Bronchial epithelial cell (primary cell): ENCODE results near the gene AARS1. TPM values are rescaled to one million over a fixed set of nuclear protein-coding genes. Genes with fewer than 3 reads are reported as not detected.
"Not testable (repeated sequence)": the region's sequence is repeated elsewhere in the genome, so short reads cannot be mapped to it uniquely, and the experiment has no call there.

Experiments used
- DNase-seq: peaks from one replicate; pipeline ENCODE4 v3.0.0-alpha.2; 2010; ENCODE audit warnings: low read depth
- FAIRE-seq: peaks from 2 replicates; lab custom pipeline; 2011; peaks lifted over from hg19 to GRCh38; lab: Jason Lieb, UNC
- H3K27me3 ChIP-seq: 2 replicates; pipeline ENCODE4 v1.5.1; 2011; ENCODE audit warnings: low read length; ENCODE audit not compliant: control insufficient read depth, insufficient read depth
- H3K36me3 ChIP-seq: 2 replicates; pipeline ENCODE4 v1.5.1; 2011; ENCODE audit warnings: low read length; ENCODE audit not compliant: control insufficient read depth, insufficient read depth
- H3K4me3 ChIP-seq: 2 replicates; pipeline ENCODE4 v1.5.1; 2011; ENCODE audit warnings: mild to moderate bottlenecking, low read depth, low read length, control low read depth
- total RNA-seq: library from RNA; depleted of rRNA; stranded (reverse); fragments of >200 nt; gene quantifications from 2 replicates; pipeline ENCODE4 v1.2.1, GENCODE V29; 2014

The AARS1 gene
- total RNA-seq, 1 donor from 2014 or later: 338 TPM

GRCh38 chr16:70224645-70225044 is 64.7 kb downstream of the AARS1 start:
- H3K27me3 ChIP-seq, DNase-seq, H3K36me3 ChIP-seq, FAIRE-seq, H3K4me3 ChIP-seq: not testable (repeated sequence)

GRCh38 chr16:70223971-70224513 is 65.3 kb downstream of the AARS1 start:
- DNase-seq, FAIRE-seq, H3K4me3 ChIP-seq, H3K36me3 ChIP-seq, H3K27me3 ChIP-seq: not testable (repeated sequence)

DNA sequence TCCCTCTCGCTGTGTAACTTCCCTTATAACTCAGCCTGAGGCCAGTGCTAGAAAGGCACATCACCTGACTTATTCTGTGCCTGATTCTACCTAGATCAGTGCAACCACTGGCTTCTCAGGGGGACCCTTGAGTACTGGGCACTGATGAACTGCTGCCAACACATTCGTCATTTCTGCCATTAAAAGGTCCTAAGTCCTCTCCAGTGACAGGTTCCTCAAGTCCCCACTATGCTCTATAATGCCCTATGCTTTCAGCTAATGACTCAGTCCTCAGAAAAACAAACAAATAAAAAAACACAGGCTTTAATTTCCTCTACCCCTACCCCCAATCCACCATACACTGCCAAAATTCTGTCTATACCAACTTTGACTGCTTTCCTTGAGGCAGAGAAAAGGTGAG is 66.1 kb downstream of the AARS1 start:
- H3K36me3 ChIP-seq: not testable (repeated sequence)

GRCh38 chr16:70222574-70222973 is 66.7 kb downstream of the AARS1 start:
- DNase-seq: peak; percentile 2
- not testable (repeated sequence) for H3K4me3 ChIP-seq, FAIRE-seq, H3K36me3 ChIP-seq, H3K27me3 ChIP-seq

More for the DNA sequence above, 66.1 kb downstream of the AARS1 start:
- H3K4me3 ChIP-seq, DNase-seq, H3K27me3 ChIP-seq, FAIRE-seq: not testable (repeated sequence)

- H3K27me3 ChIP-seq, H3K4me3 ChIP-seq, FAIRE-seq, H3K36me3 ChIP-seq: not testable (repeated sequence)
- DNase-seq: peak; percentile 62
Measured at GRCh38 chr16:70218586-70218985, 70.7 kb downstream of the AARS1 start.

DNA sequence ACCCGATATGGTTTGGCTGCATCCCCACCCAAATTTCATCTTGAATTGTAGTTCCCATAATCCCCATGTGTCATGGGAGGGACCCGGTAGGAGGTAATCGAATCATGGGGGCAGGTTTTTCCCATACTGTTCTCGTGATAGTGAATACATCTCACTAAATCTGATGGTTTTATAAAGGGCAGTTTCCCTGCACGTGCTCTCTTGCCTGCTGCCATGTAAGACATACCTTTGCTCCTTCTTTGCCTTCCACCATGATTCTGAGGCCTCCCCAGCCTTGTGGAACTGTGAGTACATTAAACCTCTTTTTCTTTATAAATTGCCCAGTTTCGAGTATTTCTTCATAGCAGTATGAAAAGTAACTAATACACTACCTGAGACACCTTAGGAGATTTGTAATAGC is 82.9 kb downstream of the AARS1 start:
- H3K36me3 ChIP-seq, H3K27me3 ChIP-seq, FAIRE-seq, DNase-seq, H3K4me3 ChIP-seq: not testable (repeated sequence)

DNA sequence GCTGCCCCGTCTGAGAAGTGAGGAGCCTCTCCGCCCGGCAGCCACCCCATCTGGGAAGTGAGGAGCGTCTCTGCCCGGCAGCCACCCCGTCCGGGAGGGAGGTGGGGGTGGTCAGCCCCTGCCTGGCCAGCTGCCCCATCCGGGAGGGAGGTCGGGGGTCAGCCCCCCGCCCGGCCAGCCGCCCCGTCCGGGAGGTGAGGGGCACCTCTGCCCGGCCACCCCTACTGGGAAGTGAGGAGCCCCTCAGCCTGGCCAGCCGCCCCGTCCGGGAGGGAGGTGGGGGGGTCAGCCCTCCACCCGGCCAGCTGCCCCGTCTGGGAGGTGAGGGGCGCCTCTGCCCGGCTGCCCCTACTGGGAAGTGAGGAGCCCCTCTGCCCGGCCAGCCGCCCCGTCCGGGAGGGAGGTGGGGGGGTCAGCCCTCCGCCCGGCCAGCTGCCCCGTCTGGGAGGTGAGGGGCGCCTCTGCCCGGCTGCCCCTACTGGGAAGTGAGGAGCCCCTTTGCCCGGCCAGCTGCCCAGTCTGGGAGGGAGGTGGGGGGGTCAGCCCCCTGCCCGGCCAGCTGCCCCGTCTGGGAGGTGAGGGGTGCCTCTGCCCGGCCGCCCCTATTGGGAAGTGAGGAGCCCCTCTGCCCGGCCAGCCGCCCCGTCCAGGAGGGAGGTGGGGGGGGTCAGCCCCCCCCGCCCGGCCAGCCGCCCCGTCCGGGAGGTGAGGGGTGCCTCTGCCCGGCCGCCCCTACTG is 84.5 kb downstream of the AARS1 start:
- not testable (repeated sequence) for H3K36me3 ChIP-seq, FAIRE-seq, H3K4me3 ChIP-seq, H3K27me3 ChIP-seq, DNase-seq

- not testable (repeated sequence) for H3K4me3 ChIP-seq, H3K27me3 ChIP-seq, H3K36me3 ChIP-seq, DNase-seq, FAIRE-seq
Measured at GRCh38 chr16:70204010-70204409, 85.3 kb downstream of the AARS1 start.

DNA sequence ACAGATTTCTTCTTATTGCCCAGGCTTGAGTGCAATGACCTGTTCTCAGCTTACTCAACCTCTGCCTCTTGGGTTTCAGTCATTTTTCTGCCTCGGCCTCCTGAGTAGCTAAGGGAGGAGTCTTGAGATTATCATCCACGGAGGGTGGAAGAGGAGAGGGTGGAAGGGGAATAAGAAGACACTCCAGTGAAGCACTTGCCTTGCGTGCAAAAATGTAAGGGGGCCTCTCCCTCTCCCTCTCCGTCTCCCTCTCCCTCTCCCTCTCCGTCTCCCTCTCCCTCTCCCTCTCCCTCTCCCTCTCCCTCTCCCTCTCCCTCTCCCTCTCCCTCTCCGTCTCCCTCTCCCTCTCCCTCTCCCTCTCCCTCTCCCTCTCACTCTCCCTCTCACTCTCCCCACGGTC is 85.8 kb downstream of the AARS1 start:
- peak; percentile 16 for DNase-seq
- FAIRE-seq, H3K4me3 ChIP-seq, H3K27me3 ChIP-seq, H3K36me3 ChIP-seq: not testable (repeated sequence)

Other genes with a start within 250 kb of the AARS1 start
- 4.1 and 8.4 TPM in 2 replicates for gene PDPR, start 175.2 kb downstream of the AARS1 start, total RNA-seq
- gene CLEC18C, start 115.7 kb downstream of the AARS1 start, total RNA-seq: 0.13 TPM in 1 of 2 replicates, not detected in the other
- 31.3 and 54.0 TPM in 2 replicates for gene EXOSC6, start 37.6 kb downstream of the AARS1 start, total RNA-seq
- 31.6 and 41.3 TPM in 2 replicates for gene DDX19B, start 9.7 kb upstream of the AARS1 start, total RNA-seq
- 21.3 and 27.9 TPM in 2 replicates for gene DDX19A, start 57.4 kb upstream of the AARS1 start, total RNA-seq
- gene ST3GAL2, start 149.6 kb upstream of the AARS1 start, total RNA-seq: 2.6 and 3.2 TPM in 2 replicates
- gene FCSK, start 165.1 kb upstream of the AARS1 start, total RNA-seq: 13.2 and 16.1 TPM in 2 replicates
- gene COG4, start 234.0 kb upstream of the AARS1 start, total RNA-seq: 45.3 and 46.7 TPM in 2 replicates
- gene SF3B3, start 234.3 kb upstream of the AARS1 start, total RNA-seq: 58.1 and 80.6 TPM in 2 replicates